Adipose tissue (tissue), 3 donors: ENCODE data around the gene EVI5L. TPM values are rescaled to one million over a fixed set of nuclear protein-coding genes. Genes with fewer than 3 reads are reported as not detected.
"Not testable (repeated sequence)": the region's sequence is repeated elsewhere in the genome, so short reads cannot be mapped to it uniquely, and the experiment has no call there.

Source experiments
- H3K27ac ChIP-seq: one replicate; pipeline ENCODE4 v1.5.1; 2013; ENCODE audit warnings: low read depth, low read length
- WGBS, 3 donors: extraction: QIAGEN DNeasy Blood & Tissue Kit; methylation state at CpG; one replicate each; pipeline ENCODE4 v1.1.7; 2013; 5-methylcytosine and 5-hydroxymethylcytosine counted together
- polyA plus RNA-seq, 3 donors: library from polyadenylated mRNA; stranded (reverse); fragments of 200-250 nt; gene quantifications; one replicate each; pipeline ENCODE4 v1.2.3, GENCODE V29; 2013
- donor health status: healthy with polysubstance abuse.
- donor health status: Bipolar disorder and iron deficiency.
- donor health status: healthy.

EVI5L gene
- polyA plus RNA-seq, 3 donors, result 3.9 to 10.2 (median 8.4) TPM

GRCh38 chr19:7855426-7856108 is 25.5 kb downstream of the EVI5L start:
- H3K27ac ChIP-seq, result no peak overlapping the region
- 89 to 92% (median 90%) methylated on average over 25 to 26 of the region's 26 CpGs for WGBS, 3 donors

- 87 to 91% (median 90%) methylated on average over 15 to 16 of the region's 16 CpGs for WGBS, 3 donors
- H3K27ac ChIP-seq, result no peak overlapping the region
Observed at GRCh38 chr19:7856109-7856591, 26.1 kb downstream of the EVI5L start.

GRCh38 chr19:7856679-7857663 is 27.0 kb downstream of the EVI5L start:
- no peak overlapping the region for H3K27ac ChIP-seq
- 83 to 89% (median 88%) methylated on average over 38 of the region's 38 CpGs for WGBS, 3 donors

- no peak overlapping the region for H3K27ac ChIP-seq
- WGBS, 3 donors, result 81 to 87% (median 83%) methylated on average over 8 of the region's 8 CpGs
Observed at GRCh38 chr19:7857727-7858108, 27.7 kb downstream of the EVI5L start.

- H3K27ac ChIP-seq, result no peak overlapping the region
- 75 to 84% (median 79%) methylated on average over 21 to 29 of the region's 29 CpGs for WGBS, 3 donors
Observed at GRCh38 chr19:7858109-7858770, 28.2 kb downstream of the EVI5L start.

- H3K27ac ChIP-seq, result not testable (repeated sequence)
- 93 to 98% (median 95%) methylated on average over 8 of the region's 8 CpGs for WGBS, 3 donors
Observed at GRCh38 chr19:7859087-7859486, 29.1 kb downstream of the EVI5L start.

GRCh38 chr19:7859831-7860713 is 30.1 kb downstream of the EVI5L start:
- WGBS, 3 donors, result 88 to 95% (median 91%) methylated on average over 22 of the region's 22 CpGs

GRCh38 chr19:7860714-7861618 is 30.9 kb downstream of the EVI5L start:
- 75 to 85% (median 77%) methylated on average over 14 of the region's 14 CpGs for WGBS, 3 donors
- H3K27ac ChIP-seq, result no peak overlapping the region

More at GRCh38 chr19:7859831-7860713, 30.1 kb downstream of the EVI5L start:
- H3K27ac ChIP-seq, result no peak overlapping the region

GRCh38 chr19:7861619-7862412 is 31.8 kb downstream of the EVI5L start:
- 33 to 52% (median 40%) methylated on average over 54 to 63 of the region's 63 CpGs for WGBS, 3 donors
- no peak overlapping the region for H3K27ac ChIP-seq

- H3K27ac ChIP-seq, result no peak overlapping the region
Observed at GRCh38 chr19:7862413-7862951, 32.5 kb downstream of the EVI5L start.

GRCh38 chr19:7863157-7863970 is 33.3 kb downstream of the EVI5L start:
- WGBS, 3 donors, result 63 to 80% (median 72%) methylated on average over 72 to 83 of the region's 83 CpGs
- H3K27ac ChIP-seq, result no peak overlapping the region

More at GRCh38 chr19:7862413-7862951, 32.5 kb downstream of the EVI5L start:
- 5 to 10% (median 10%) methylated on average over 8 to 56 of the region's 67 CpGs for WGBS, 3 donors

- WGBS, 3 donors, result 66 to 78% (median 72%) methylated on average over 21 of the region's 21 CpGs
Observed at GRCh38 chr19:7863971-7864689, 34.1 kb downstream of the EVI5L start.

GRCh38 chr19:7864690-7865074 is 34.7 kb downstream of the EVI5L start:
- 54 to 65% (median 64%) methylated on average over 18 of the region's 18 CpGs for WGBS, 3 donors
- no peak overlapping the region for H3K27ac ChIP-seq

More at GRCh38 chr19:7863971-7864689, 34.1 kb downstream of the EVI5L start:
- no peak overlapping the region for H3K27ac ChIP-seq

GRCh38 chr19:7865262-7865911 is 35.4 kb downstream of the EVI5L start:
- whole genome bisulfite sequencing, 3 donors, result 35 to 57% (median 36%) methylated on average over 10 of the region's 10 CpGs
- H3K27ac ChIP-seq, result no peak overlapping the region
